RWPE2 (cell line): ENCODE measurements around the gene PRKG1.

Source experiments
- ATAC-seq: fragments of 200-7000 bp; cut with Tn5 transposase; 3 replicates; pipeline ENCODE4 v1.9.1; 2021; ENCODE audit warnings: low read depth
- DNase-seq: peaks from one replicate; pipeline ENCODE4 v3.0.0-alpha.2; 2020; ENCODE audit warnings: low spot score
- H3K27ac ChIP-seq: fragments of 450-650 bp; 2 replicates; pipeline ENCODE4 v1.5.1; 2017; ENCODE audit warnings: mild to moderate bottlenecking; ENCODE audit not compliant: poor library complexity, severe bottlenecking
- H3K27me3 ChIP-seq: fragments of 250-450 bp; sonication (Bioruptor Pico); 2 replicates; pipeline ENCODE4 v1.5.1; 2021; ENCODE audit warnings: mild to moderate bottlenecking, moderate library complexity; ENCODE audit not compliant: insufficient read depth, poor library complexity, severe bottlenecking
- H3K36me3 ChIP-seq: fragments of 250-450 bp; sonication (Bioruptor Pico); 2 replicates; pipeline ENCODE4 v1.5.1; 2020; ENCODE audit warnings: low read depth, mild to moderate bottlenecking, moderate library complexity
- H3K4me1 ChIP-seq: fragments of 250-450 bp; sonication (Bioruptor Pico); 2 replicates; pipeline ENCODE4 v1.5.1; 2021; ENCODE audit warnings: mild to moderate bottlenecking, moderate library complexity; ENCODE audit not compliant: insufficient read depth, poor library complexity, severe bottlenecking
- H3K4me3 ChIP-seq: fragments of 250-450 bp; sonication (Bioruptor Pico); 2 replicates; pipeline ENCODE4 v1.5.1; 2021; ENCODE audit warnings: mild to moderate bottlenecking, moderate library complexity; ENCODE audit not compliant: severe bottlenecking
- H3K9me3 ChIP-seq: fragments of 250-450 bp; sonication (Bioruptor Pico); 2 replicates; pipeline ENCODE4 v1.5.1; 2021; ENCODE audit warnings: mild to moderate bottlenecking, moderate library complexity; ENCODE audit not compliant: severe bottlenecking
- TF ChIP-seq, protein P1 (sequence below): fragments of 450-650 bp; IDR thresholded peaks from one replicate; pipeline ENCODE4 v1.5.1; 2017; ENCODE audit warnings: mild to moderate bottlenecking, moderate library complexity; ENCODE audit not compliant: poor library complexity, severe bottlenecking

The PRKG1 gene

DNA sequence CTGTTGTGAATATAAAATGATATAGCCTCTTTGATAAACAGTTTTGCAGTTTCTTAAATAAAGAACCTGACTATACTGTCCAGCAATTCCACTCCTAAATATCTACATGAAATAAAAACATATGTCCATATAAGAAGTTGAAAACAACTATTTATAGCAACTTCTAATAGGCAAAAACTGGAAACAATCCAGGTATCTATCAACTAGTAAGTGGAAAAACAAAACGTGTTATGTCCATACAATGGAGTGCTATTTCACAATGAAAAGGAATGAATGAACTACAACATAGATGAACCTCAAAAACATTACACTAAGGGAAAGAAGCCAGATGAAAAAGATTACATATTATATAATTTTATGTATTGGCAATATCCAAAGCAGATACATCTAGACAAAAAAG is 356.2 kb downstream of the PRKG1 start:
- Histone ChIP-seq H3K4me3 (no peak overlapping the region), H3K9me3 (no peaks in the 10 kb centered on the region), H3K27me3 (no peaks in the 10 kb centered on the region), H3K4me1 (no peaks in the 10 kb centered on the region), H3K27ac (no peak overlapping the region), H3K36me3 (no peaks in the 10 kb centered on the region)
- DNase-seq, result no peak
- no peak for ATAC-seq
- TF ChIP-seq, protein P1, sequence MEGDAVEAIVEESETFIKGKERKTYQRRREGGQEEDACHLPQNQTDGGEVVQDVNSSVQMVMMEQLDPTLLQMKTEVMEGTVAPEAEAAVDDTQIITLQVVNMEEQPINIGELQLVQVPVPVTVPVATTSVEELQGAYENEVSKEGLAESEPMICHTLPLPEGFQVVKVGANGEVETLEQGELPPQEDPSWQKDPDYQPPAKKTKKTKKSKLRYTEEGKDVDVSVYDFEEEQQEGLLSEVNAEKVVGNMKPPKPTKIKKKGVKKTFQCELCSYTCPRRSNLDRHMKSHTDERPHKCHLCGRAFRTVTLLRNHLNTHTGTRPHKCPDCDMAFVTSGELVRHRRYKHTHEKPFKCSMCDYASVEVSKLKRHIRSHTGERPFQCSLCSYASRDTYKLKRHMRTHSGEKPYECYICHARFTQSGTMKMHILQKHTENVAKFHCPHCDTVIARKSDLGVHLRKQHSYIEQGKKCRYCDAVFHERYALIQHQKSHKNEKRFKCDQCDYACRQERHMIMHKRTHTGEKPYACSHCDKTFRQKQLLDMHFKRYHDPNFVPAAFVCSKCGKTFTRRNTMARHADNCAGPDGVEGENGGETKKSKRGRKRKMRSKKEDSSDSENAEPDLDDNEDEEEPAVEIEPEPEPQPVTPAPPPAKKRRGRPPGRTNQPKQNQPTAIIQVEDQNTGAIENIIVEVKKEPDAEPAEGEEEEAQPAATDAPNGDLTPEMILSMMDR, result no peak

DNA sequence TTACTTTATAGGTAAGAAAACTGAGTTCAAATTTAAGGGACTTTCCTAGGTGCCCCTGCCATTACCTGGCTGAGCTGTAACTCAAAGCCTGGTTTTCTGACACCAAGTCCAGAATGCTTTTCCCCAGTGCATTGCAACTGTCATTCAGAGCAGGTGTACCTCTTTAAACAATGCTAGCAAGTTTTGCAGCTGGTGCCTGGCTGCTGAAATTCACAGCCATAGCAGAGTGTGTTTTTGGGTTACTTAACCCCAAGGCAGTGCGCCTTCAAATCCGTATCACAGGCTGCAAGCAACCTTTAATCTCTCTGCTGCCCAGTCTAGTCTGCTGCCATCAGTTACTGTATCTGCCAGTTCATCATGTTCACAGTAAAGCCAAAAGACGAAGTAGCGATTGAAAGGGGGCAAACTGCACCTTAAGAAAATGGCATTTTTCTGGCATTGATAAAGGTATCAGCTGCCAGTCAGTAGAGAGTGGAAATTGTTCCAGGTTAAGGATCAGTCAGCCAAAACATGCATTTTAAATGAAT is 359.7 kb downstream of the PRKG1 start:
- H3K36me3 ChIP-seq, result no peaks in the 10 kb centered on the region
- ATAC-seq (no peak), DNase-seq (no peak)
- no peak overlapping the region for H3K27ac ChIP-seq
- no peaks in the 10 kb centered on the region for H3K9me3 ChIP-seq
- H3K4me1 ChIP-seq, result no peaks in the 10 kb centered on the region
- no peak overlapping the region for H3K4me3 ChIP-seq
- H3K27me3 ChIP-seq, result peaks cover 3% of the 10 kb centered on the region
- TF ChIP-seq, protein P1, result no peak

DNA sequence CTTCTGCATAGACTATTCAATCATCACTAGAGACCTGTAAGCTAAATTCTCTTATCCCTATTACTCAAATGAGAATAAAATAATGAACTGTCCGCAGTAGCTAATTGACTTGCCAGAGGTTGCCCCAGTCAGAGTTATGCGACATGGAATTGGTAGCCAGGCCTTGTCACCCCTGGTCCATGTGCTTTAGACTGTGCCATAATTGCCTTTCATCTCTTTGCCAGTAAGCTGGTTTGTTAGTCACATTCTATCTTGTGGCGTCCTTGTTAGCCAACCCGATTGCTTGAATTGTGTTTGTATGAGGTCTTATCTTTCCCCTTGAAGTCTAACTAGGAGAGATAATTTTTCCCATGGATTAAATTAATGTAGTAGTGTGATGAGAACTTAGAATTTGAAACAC is 362.5 kb downstream of the PRKG1 start:
- Histone ChIP-seq H3K27me3 (peaks cover 3% of the 10 kb centered on the region), H3K27ac (no peak overlapping the region), H3K4me1 (no peaks in the 10 kb centered on the region), H3K4me3 (no peak overlapping the region), H3K36me3 (no peaks in the 10 kb centered on the region), H3K9me3 (no peaks in the 10 kb centered on the region)
- ATAC-seq, result no peak
- TF ChIP-seq, protein P1, result no peak
- DNase-seq, result no peak

DNA sequence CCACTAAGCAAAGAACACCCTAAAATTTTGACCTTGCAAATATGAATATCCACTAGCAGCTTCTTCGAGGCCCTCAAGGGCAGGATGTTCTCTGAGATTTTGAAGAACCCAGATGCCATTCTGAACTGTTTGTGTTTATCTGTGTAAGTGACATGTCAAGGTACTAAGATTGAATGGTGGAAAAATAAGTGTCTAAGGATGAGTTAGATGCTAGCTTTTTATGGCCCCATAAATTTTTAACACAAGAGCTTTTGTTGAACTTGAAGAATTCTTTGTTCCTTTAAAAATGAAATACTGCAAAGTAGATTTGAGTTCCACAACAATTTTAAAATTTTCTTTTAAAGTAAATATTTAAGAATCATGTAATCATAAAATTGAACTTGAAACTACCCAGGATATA is 365.4 kb downstream of the PRKG1 start:
- TF ChIP-seq, protein P1, result no peak
- Histone ChIP-seq H3K27me3 (peaks cover 3% of the 10 kb centered on the region), H3K4me3 (no peak overlapping the region), H3K27ac (no peak overlapping the region), H3K9me3 (no peaks in the 10 kb centered on the region), H3K4me1 (no peaks in the 10 kb centered on the region), H3K36me3 (no peaks in the 10 kb centered on the region)
- no peak for ATAC-seq
- no peak for DNase-seq

DNA sequence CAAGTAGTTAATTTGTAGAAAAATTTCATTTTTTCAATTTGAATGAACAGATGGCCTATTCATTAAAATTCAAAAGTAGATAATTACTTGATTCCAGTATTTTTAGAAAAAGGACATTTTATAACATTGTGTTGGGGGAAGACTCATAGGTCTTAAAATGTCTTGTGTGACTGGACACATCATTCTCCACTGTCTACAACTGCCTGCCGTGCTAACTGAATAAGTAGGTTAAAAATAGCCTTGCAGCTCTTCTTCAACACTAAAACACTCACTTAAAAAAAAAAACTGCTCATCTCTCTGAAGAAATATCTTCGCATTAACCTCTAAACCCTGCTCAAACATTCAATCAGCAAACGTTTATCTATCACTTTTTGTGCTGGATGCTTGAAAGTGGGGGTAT is 371.3 kb downstream of the PRKG1 start:
- H3K4me1 ChIP-seq, result no peaks in the 10 kb centered on the region
- no peaks in the 10 kb centered on the region for H3K9me3 ChIP-seq
- no peak for ATAC-seq
- H3K27ac ChIP-seq, result no peak overlapping the region
- no peaks in the 10 kb centered on the region for H3K36me3 ChIP-seq
- DNase-seq, result no peak
- H3K4me3 ChIP-seq, result no peak overlapping the region
- TF ChIP-seq, protein P1, result no peak
- H3K27me3 ChIP-seq, result no peaks in the 10 kb centered on the region
